ENCODE data around the gene TNIK.

DNA sequence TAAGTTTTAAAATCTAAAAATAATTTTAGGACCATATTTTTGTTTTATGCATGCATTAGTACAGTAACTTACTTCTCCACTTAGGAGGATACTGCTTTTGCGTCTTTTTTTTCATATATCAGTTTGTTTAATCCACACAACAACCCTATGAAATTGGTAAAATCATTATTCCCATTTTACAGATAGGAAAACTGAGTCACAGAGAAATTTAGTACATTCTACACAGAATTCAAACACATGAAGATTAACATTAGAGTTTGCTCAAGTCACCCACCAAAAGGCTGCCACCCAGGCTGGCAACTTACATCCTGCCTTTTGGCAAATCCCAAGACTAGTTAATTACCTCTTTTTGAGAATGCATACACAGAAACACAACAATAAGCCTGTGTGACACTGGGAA, 28.7 kb downstream of the TNIK start:
- TF ChIP-seq, protein P1, sequence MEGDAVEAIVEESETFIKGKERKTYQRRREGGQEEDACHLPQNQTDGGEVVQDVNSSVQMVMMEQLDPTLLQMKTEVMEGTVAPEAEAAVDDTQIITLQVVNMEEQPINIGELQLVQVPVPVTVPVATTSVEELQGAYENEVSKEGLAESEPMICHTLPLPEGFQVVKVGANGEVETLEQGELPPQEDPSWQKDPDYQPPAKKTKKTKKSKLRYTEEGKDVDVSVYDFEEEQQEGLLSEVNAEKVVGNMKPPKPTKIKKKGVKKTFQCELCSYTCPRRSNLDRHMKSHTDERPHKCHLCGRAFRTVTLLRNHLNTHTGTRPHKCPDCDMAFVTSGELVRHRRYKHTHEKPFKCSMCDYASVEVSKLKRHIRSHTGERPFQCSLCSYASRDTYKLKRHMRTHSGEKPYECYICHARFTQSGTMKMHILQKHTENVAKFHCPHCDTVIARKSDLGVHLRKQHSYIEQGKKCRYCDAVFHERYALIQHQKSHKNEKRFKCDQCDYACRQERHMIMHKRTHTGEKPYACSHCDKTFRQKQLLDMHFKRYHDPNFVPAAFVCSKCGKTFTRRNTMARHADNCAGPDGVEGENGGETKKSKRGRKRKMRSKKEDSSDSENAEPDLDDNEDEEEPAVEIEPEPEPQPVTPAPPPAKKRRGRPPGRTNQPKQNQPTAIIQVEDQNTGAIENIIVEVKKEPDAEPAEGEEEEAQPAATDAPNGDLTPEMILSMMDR (IDR thresholded peaks at IDR 0.05): no peak
- TF ChIP-seq POLR2A (IDR thresholded peaks at IDR 0.05): no peak
- TF ChIP-seq POLR2AphosphoS5 (IDR thresholded peaks at IDR 0.05): no peak

Data from stomach (tissue), 4 donors.